ENCODE measurements around the gene CASP4.
A peak's percentile ranks its signal among the peaks of the same experiment; 100 is the strongest.

CASP4 gene

DNA sequence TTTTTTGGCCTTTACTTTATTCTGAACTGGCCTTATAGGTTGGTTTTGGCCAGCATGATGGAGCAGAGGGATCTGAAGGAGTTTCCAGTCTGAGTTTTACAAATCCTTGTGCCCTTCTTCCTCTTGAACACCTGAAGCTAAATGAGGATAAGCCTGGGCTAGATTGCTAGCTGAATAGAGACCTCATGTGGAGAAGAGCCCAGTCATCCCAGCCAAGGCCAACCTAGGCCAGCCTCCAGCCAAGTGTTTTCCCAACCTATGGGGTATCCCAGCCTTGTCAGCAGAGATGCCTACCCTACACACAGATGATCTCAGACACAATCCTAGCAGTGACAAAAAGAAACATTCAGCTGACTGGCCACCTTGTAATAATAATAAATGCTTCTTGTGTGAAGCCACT is 69.1 kb downstream of the CASP4 start:
- Histone ChIP-seq H3K27me3 (ENCODE audit: control insufficient read depth in 5 of 5, insufficient read depth in 4 of 5, low read length in 5 of 5) (no peaks in the 10 kb centered on the region), H3K9me3 (ENCODE audit: control insufficient read depth in 5 of 5, low read length in 5 of 5) (no peaks in the 10 kb centered on the region), H3K4me1 (ENCODE audit: control insufficient read depth in 5 of 5, insufficient read depth in 5 of 5, low read length in 5 of 5) (peaks cover 0 to 32% (median 26%) of the 10 kb centered on the region in 5 donors), H3K36me3 (ENCODE audit: control insufficient read depth in 5 of 5, insufficient read depth in 5 of 5, low read length in 5 of 5) (peaks cover 0 to 8% (median 0%) of the 10 kb centered on the region in 5 donors), H3K4me3 (ENCODE audit: low read depth in 1 of 5, low read length in 5 of 5) (no peak overlapping the region), H3K9ac (ENCODE audit: low read length in 5 of 5) (no peak overlapping the region), H3K27ac (ENCODE audit: low read depth, low read length) (peak overlapping the region; percentile 79)

DNA sequence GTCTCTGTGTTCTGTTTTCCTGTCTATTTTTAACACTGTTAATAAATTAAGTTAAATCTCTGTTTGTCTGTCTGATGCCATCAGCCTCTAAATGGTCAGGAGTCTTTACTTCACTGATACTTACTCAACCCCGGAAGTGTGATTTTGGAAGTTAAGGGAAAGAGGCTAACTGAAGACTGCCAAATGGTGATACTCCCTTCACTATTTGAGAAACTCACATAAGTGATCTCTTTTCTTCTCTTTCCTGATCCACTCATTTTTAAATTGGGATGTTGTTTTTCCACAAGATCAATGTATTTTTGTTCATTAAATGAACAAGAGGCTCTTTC is 69.7 kb downstream of the CASP4 start:
- Histone ChIP-seq H3K4me1 (ENCODE audit: control insufficient read depth in 5 of 5, insufficient read depth in 5 of 5, low read length in 5 of 5) (peaks cover 0 to 32% (median 28%) of the 10 kb centered on the region in 5 donors), H3K27ac (ENCODE audit: low read depth, low read length) (peak overlapping the region; percentile 79), H3K27me3 (ENCODE audit: control insufficient read depth in 5 of 5, insufficient read depth in 4 of 5, low read length in 5 of 5) (no peaks in the 10 kb centered on the region), H3K36me3 (ENCODE audit: control insufficient read depth in 5 of 5, insufficient read depth in 5 of 5, low read length in 5 of 5) (peaks cover 0 to 8% (median 0%) of the 10 kb centered on the region in 5 donors), H3K9ac (ENCODE audit: low read length in 5 of 5) (peak overlapping the region; percentile 37 to 85 (median 60)), H3K4me3 (ENCODE audit: low read depth in 1 of 5, low read length in 5 of 5) (peak overlapping the region in 4 of 5 donors; percentile 41 to 61 (median 46)), H3K9me3 (ENCODE audit: control insufficient read depth in 5 of 5, low read length in 5 of 5) (no peaks in the 10 kb centered on the region)

DNA sequence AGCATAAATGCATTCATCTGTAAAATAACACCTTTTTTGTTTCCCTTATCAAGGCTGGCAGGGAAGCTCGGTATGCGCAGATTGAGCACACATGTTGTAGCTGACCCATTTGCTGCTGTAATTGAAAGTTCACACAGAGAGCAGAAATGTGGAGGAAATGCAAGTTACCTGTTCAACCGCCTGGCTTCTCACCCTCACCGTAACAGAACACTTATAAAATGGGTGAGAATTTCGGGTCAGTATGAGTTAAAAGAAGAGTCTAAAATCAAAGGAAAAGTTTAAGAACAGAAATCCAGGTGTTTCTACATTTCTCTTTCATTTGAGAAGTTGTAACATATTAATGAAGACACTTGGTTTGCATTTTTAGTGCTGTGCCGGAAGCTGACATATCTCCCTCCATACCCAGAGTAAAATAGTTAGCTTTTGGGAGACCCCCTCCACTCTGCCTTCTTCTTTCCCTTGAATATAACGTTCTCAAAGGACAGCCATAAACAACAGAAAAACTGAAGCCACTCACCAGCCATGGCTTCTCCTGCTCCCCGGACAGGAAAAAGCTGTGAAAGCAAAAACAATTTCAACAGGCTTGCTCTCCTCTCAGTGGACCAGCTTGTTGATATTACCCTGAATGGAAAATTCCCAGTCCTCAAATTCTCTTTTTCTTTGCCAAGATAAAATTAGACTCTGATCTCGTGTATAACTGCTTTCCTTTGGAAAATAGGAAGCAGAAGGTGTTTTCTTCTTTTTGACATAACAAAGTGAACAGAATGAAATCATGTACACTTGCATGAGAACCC is 70.3 kb downstream of the CASP4 start, which contains the start of gene CASP12:
TSS of gene CASP12 (minus strand) at position 570 of the 794 bp plus-strand sequence.
- H3K27ac ChIP-seq (ENCODE audit: low read depth, low read length): peak within 1 kb of the TSS; percentile 79
- peak within 1 kb of the TSS in 4 of 5 donors; percentile 41 to 61 (median 46) for H3K4me3 ChIP-seq (ENCODE audit: low read depth in 1 of 5, low read length in 5 of 5)
- peak within 1 kb of the TSS; percentile 37 to 85 (median 60) for H3K9ac ChIP-seq (ENCODE audit: low read length in 5 of 5)
- H3K9me3 ChIP-seq (ENCODE audit: control insufficient read depth in 5 of 5, low read length in 5 of 5): no peaks in the 10 kb centered on the region
- H3K27me3 ChIP-seq (ENCODE audit: control insufficient read depth in 5 of 5, insufficient read depth in 4 of 5, low read length in 5 of 5): no peaks in the 10 kb centered on the region
- H3K36me3 ChIP-seq (ENCODE audit: control insufficient read depth in 5 of 5, insufficient read depth in 5 of 5, low read length in 5 of 5): peaks cover 0 to 8% (median 0%) of the 10 kb centered on the region in 5 donors
- H3K4me1 ChIP-seq (ENCODE audit: control insufficient read depth in 5 of 5, insufficient read depth in 5 of 5, low read length in 5 of 5): peaks cover 0 to 35% (median 28%) of the 10 kb centered on the region in 5 donors

DNA sequence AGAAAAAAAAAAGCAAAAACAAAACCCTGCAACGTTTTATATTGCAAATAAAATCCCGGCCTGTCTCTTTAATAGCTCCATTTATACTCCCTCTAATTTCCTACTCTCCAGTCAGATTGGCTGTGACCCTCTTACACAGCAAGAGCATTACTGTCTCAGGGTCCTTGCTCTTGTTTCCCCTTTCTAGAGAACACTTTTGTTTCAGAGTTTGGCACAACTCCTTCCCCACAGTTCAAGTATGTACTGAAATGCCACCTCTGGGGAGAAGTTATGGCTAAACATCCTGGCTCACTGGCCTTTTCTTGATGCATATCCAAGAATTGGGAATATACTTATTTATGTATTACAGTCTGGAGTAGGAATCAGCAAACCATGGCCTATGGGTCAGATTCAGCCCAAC is 72.7 kb downstream of the CASP4 start:
- Histone ChIP-seq H3K27me3 (ENCODE audit: control insufficient read depth in 5 of 5, insufficient read depth in 4 of 5, low read length in 5 of 5) (no peaks in the 10 kb centered on the region), H3K9ac (ENCODE audit: low read length in 5 of 5) (no peak overlapping the region), H3K4me1 (ENCODE audit: control insufficient read depth in 5 of 5, insufficient read depth in 5 of 5, low read length in 5 of 5) (peaks cover 0 to 43% (median 28%) of the 10 kb centered on the region in 5 donors), H3K4me3 (ENCODE audit: low read depth in 1 of 5, low read length in 5 of 5) (no peak overlapping the region), H3K27ac (ENCODE audit: low read depth, low read length) (peak overlapping the region; percentile 9), H3K36me3 (ENCODE audit: control insufficient read depth in 5 of 5, insufficient read depth in 5 of 5, low read length in 5 of 5) (peaks cover 0 to 5% (median 0%) of the 10 kb centered on the region in 5 donors), H3K9me3 (ENCODE audit: control insufficient read depth in 5 of 5, low read length in 5 of 5) (no peaks in the 10 kb centered on the region)

DNA sequence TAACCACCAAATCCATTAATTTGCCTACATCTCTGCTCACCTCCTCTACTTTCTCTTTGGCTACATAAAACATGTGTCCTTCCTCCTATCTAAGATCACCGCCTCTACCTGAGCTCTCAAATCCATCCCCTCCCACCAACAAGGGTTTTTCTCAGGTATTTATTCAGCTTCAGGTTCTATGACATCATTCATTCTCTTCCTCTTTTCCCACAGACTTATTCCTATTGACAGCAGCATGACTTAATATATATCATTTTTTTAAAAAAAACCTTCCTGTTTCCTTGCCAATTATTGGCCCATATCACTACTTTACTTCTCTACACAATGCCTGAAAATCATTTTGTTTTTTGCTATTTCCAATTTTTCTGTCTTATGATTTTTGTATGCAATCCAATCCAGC is 74.5 kb downstream of the CASP4 start:
- Histone ChIP-seq H3K9ac (ENCODE audit: low read length in 5 of 5) (no peak overlapping the region), H3K4me3 (ENCODE audit: low read depth in 1 of 5, low read length in 5 of 5) (no peak overlapping the region), H3K27ac (ENCODE audit: low read depth, low read length) (no peak overlapping the region), H3K27me3 (ENCODE audit: control insufficient read depth in 5 of 5, insufficient read depth in 4 of 5, low read length in 5 of 5) (no peaks in the 10 kb centered on the region), H3K4me1 (ENCODE audit: control insufficient read depth in 5 of 5, insufficient read depth in 5 of 5, low read length in 5 of 5) (peaks cover 0 to 43% (median 28%) of the 10 kb centered on the region in 5 donors), H3K9me3 (ENCODE audit: control insufficient read depth in 5 of 5, low read length in 5 of 5) (no peaks in the 10 kb centered on the region), H3K36me3 (ENCODE audit: control insufficient read depth in 5 of 5, insufficient read depth in 5 of 5, low read length in 5 of 5) (peaks cover 0 to 5% (median 0%) of the 10 kb centered on the region in 5 donors)

Data from subcutaneous abdominal adipose tissue (tissue), 5 donors.